HepG2 (cell line): Measurements from ENCODE around the gene FLVCR1. TPM values are rescaled to one million over a fixed set of nuclear protein-coding genes. Genes with fewer than 3 reads are reported as not detected.
"Not testable (repeated sequence)": the region's sequence is repeated elsewhere in the genome, so short reads cannot be mapped to it uniquely, and the experiment has no call there.

ENCODE experiments used
- ATAC-seq: fragments of 200-7000 bp; cut with Tn5 transposase; 3 replicates; pipeline ENCODE4 v1.9.1; 2020; ENCODE audit warnings: mild to moderate bottlenecking, moderate library complexity
- BruUV-seq: library from RNA; stranded (reverse); fragments of 400-500 nt; replicated peaks from 2 replicates; lab custom pipeline; 2021; lab: Mats Ljungman, UMichigan
- CTCF ChIA-PET: fragments of 300-600 bp; formaldehyde crosslinking; extraction: SDS; loops from one replicate; lab custom pipeline; 2021; ENCODE audit warnings: low total read pairs, inconsistent platforms, low intra/inter-chr PET ratio; lab: Yijun Ruan, JAX
- POLR2A ChIA-PET: fragments of 350-600 bp; sonication (Branson Sonifier 250); formaldehyde crosslinking; loops from one replicate; lab custom pipeline; 2020; ENCODE audit warnings: antibody characterized with exemption, inconsistent platforms; lab: Yijun Ruan, JAX
- DNase-seq: peaks from one replicate; pipeline ENCODE4 v3.0.0-alpha.2; 2015; ENCODE audit warnings: low spot score
- FAIRE-seq: peaks from 3 replicates; lab custom pipeline; 2011; peaks lifted over from hg19 to GRCh38; lab: Jason Lieb, UNC
- H2AFZ ChIP-seq: one replicate; pipeline ENCODE4 v1.6.1; 2011; ENCODE audit warnings: low read length, inconsistent platforms
- H3K27ac ChIP-seq: fragments of 300-600 bp; 3 replicates; pipeline ENCODE4 v1.8.0; 2011; ENCODE audit warnings: mixed run types, mild to moderate bottlenecking, mixed read lengths, low read length, inconsistent platforms; ENCODE audit not compliant: insufficient read depth; ENCODE audit errors: extremely low read length
- H3K27me3 ChIP-seq, 2 experiments: fragments of 200-600 bp in 1 of 2; 2 replicates in 1 of 2; 3 replicates in 1 of 2; pipeline versions ENCODE4 v1.6.0 to v1.8.0; 2011; ENCODE audit warnings: low read length in 2 of 2, mild to moderate bottlenecking in 2 of 2, moderate library complexity in 2 of 2, inconsistent platforms in 1 of 2; ENCODE audit not compliant: insufficient read depth in 2 of 2, control insufficient read depth in 1 of 2
- H3K36me3 ChIP-seq, 2 experiments: fragments of 200-600 bp in 1 of 2; replicated peaks in 1 of 2; 2 replicates in 1 of 2; 3 replicates in 1 of 2; pipeline versions ENCODE4 v1.5.1 to v1.8.0; 2011; ENCODE audit warnings: low read length in 2 of 2, inconsistent platforms in 1 of 2; ENCODE audit not compliant: insufficient read depth in 2 of 2, control insufficient read depth in 1 of 2
- H3K4me1 ChIP-seq: 2 replicates; pipeline ENCODE4 v1.5.1; 2012; ENCODE audit warnings: low read length, inconsistent platforms; ENCODE audit not compliant: insufficient read depth
- H3K4me2 ChIP-seq: 2 replicates; pipeline ENCODE4 v1.6.0; 2011; ENCODE audit warnings: low read depth, low read length, inconsistent platforms
- H3K4me3 ChIP-seq, 3 experiments: fragments of 200-600 bp in 1 of 3; sonication (generic), shearing (Covaris generic) in 1 of 3; replicated peaks in 1 of 3; 2 replicates each; pipeline ENCODE4 v1.5.1; 2011 to 2016; ENCODE audit warnings: low read length in 3 of 3, inconsistent platforms in 2 of 3, low read depth in 2 of 3, mild to moderate bottlenecking in 2 of 3, control low read depth in 1 of 3, mixed read lengths in 1 of 3; ENCODE audit not compliant: insufficient read depth in 1 of 3
- H3K79me2 ChIP-seq: one replicate; pipeline ENCODE4 v1.6.1; 2011; ENCODE audit warnings: low read length, inconsistent platforms; ENCODE audit not compliant: insufficient read depth
- H3K9ac ChIP-seq: 2 replicates; pipeline ENCODE4 v1.6.0; 2011; ENCODE audit warnings: mild to moderate bottlenecking, low read depth, low read length, inconsistent platforms; ENCODE audit not compliant: insufficient read depth
- H3K9me3 ChIP-seq: 2 replicates; pipeline ENCODE4 v1.5.1; 2012; ENCODE audit warnings: mild to moderate bottlenecking, low read length
- H4K20me1 ChIP-seq: 2 replicates; pipeline ENCODE4 v1.6.0; 2011; ENCODE audit warnings: inconsistent platforms, mild to moderate bottlenecking, low read length, moderate library complexity; ENCODE audit not compliant: insufficient read depth
- CCAR2 ChIP-seq: fragments of 200-400 bp; formaldehyde crosslinking; optimal IDR thresholded peaks from 2 replicates; pipeline ENCODE3; 2018; ENCODE audit warnings: low read depth, mild to moderate bottlenecking, low read length, moderate library complexity
- EP300 ChIP-seq, 3 experiments: sonication (generic) in 1 of 3; formaldehyde crosslinking in 1 of 3; IDR thresholded peaks; 2 replicates each; pipeline versions ENCODE4 v1.5.1 to v1.6.1; 2011 to 2020; ENCODE audit warnings: low read depth in 2 of 3, low read length in 2 of 3, borderline replicate concordance in 1 of 3, improper control_type of control experiment in 1 of 3, mild to moderate bottlenecking in 1 of 3, missing genetic modification reagents in 1 of 3, moderate library complexity in 1 of 3
- EZH2 ChIP-seq: conservative IDR thresholded peaks from 2 replicates; pipeline ENCODE4 v1.6.1; 2012; ENCODE audit warnings: mild to moderate bottlenecking, low read depth, low read length, moderate library complexity
- GFI1 ChIP-seq: sonication (generic); formaldehyde crosslinking; IDR thresholded peaks from 2 replicates; pipeline ENCODE4 v1.5.0; 2020; ENCODE audit warnings: missing genetic modification reagents, mild to moderate bottlenecking, borderline replicate concordance
- NRL ChIP-seq: sonication (generic); formaldehyde crosslinking; IDR thresholded peaks from 2 replicates; pipeline ENCODE4 v1.5.0; 2020; ENCODE audit warnings: missing genetic modification reagents, mild to moderate bottlenecking, moderate library complexity, borderline replicate concordance
- RFX1 ChIP-seq: fragments of 450-650 bp; IDR thresholded peaks from 2 replicates; pipeline ENCODE4 v1.6.1; 2017
- ZFP36 ChIP-seq: fragments of 150-350 bp; IDR thresholded peaks from 2 replicates; pipeline ENCODE4 v1.6.1; 2018; ENCODE audit warnings: borderline replicate concordance, low read length, low read depth; ENCODE audit not compliant: partially characterized antibody
- ZNF460 ChIP-seq: sonication (generic); formaldehyde crosslinking; IDR thresholded peaks from 2 replicates; pipeline ENCODE4 v1.5.1; 2020; ENCODE audit warnings: missing genetic modification reagents, mild to moderate bottlenecking, borderline replicate concordance
- WGBS: methylation state at CpG from one replicate; pipeline ENCODE4 v1.1.6; 2017; ENCODE audit warnings: low lambda C conversion rate; 5-methylcytosine and 5-hydroxymethylcytosine counted together
- in situ Hi-C: cut with HindIII; loops from 2 replicates; pipeline ENCODE4 v1.10.0; 2017; ENCODE audit warnings: low pct_unique_long_range_greater_than_20kb; ENCODE audit not compliant: extremely low pct_ligation_motif_present
- intact Hi-C: fragments of 100-400 bp; cut with micrococcal nuclease; formaldehyde crosslinking; loops from one replicate; pipeline ENCODE4 v1.10.0; 2022; ENCODE audit not compliant: unreplicated experiment
- polyA plus RNA-seq, 8 experiments: library from polyadenylated mRNA; depleted of rRNA in 3 of 8; stranded (reverse) in 7 of 8; unstranded in 1 of 8; fragments of >200 nt; fragmentation: Illumina TruSeq in 4 of 8; extraction: Trizol in 4 of 8; gene quantifications; 2 replicates each; pipeline versions ENCODE4 v1.2.1 to v1.2.3, GENCODE V29; 2011 to 2016; ENCODE audit warnings: low read depth in 4 of 8, missing spikeins in 1 of 8, mixed read lengths in 1 of 8; ENCODE audit not compliant: insufficient read depth in 1 of 8
- total RNA-seq, 5 experiments: library from RNA; depleted of rRNA; stranded (reverse); fragments of >200 nt; fragmentation: Illumina TruSeq; extraction: Trizol; gene quantifications; 2 replicates each; pipeline ENCODE4 v1.2.3, GENCODE V29; 2016; ENCODE audit warnings: low read depth in 1 of 5
- TF ChIP-seq, protein P1 (sequence below): sonication (generic); formaldehyde crosslinking; IDR thresholded peaks from 2 replicates; pipeline ENCODE4 v1.4.0; 2020; ENCODE audit warnings: mild to moderate bottlenecking, missing genetic modification reagents

Gene FLVCR1
- total and polyA plus RNA-seq, 2 of the 13 experiments (the other 11 are each of a cell fraction or from before 2014, with no cell fraction given) = 14.8 to 39.8 TPM

- Histone ChIP-seq H4K20me1 (no peaks in the 10 kb centered on the region), H3K27ac (no peak overlapping the region), H3K36me3 (no peaks in the 10 kb centered on the region), H3K9ac (no peak overlapping the region), H3K9me3 (no peaks in the 10 kb centered on the region), H3K27me3 (no peaks in the 10 kb centered on the region), H3K4me3 (no peak overlapping the region), H2AFZ (no peak overlapping the region), H3K4me1 (peaks cover 17% of the 10 kb centered on the region), H3K4me2 (no peak overlapping the region), H3K79me2 (no peaks in the 10 kb centered on the region)
- FAIRE-seq (no peak), ATAC-seq (no peak), DNase-seq (no peak)
- TF ChIP-seq EZH2 (no peak), CCAR2 (no peak), ZFP36 (no peak), EP300 (IDR thresholded peaks at IDR 0.05; ENCODE audit: low read depth in 2 of 2, low read length in 2 of 2) (no peak), EP300 (CRISPR knock-in tag; IDR thresholded peaks at IDR 0.05; ENCODE audit: borderline replicate concordance) (no peak), RFX1 (no peak), GFI1 (no peak), ZNF460 (CRISPR knock-in tag) (no peak), NRL (CRISPR knock-in tag) (no peak)
- TF ChIP-seq, protein P1, sequence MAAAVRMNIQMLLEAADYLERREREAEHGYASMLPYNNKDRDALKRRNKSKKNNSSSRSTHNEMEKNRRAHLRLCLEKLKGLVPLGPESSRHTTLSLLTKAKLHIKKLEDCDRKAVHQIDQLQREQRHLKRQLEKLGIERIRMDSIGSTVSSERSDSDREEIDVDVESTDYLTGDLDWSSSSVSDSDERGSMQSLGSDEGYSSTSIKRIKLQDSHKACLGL (CRISPR knock-in tag) = no peak
- ChIA-PET POLR2A (interaction anchor here (1.3 to 2.0 kb wide), 2 partner anchors 10 to 20 kb away, joined by 4 to 7 read pairs; partner anchors contain the start of gene FLVCR1), CTCF (no interaction called here)
- intact Hi-C loops = no loop called here
- in situ Hi-C loops = no loop called here
- no TSS peak for BruUV-seq
- WGBS = 92% methylated on average over 5 of the region's 5 CpGs
Measured at GRCh38 chr1:212838145-212838544, 19.9 kb upstream of the FLVCR1 start.

DNA sequence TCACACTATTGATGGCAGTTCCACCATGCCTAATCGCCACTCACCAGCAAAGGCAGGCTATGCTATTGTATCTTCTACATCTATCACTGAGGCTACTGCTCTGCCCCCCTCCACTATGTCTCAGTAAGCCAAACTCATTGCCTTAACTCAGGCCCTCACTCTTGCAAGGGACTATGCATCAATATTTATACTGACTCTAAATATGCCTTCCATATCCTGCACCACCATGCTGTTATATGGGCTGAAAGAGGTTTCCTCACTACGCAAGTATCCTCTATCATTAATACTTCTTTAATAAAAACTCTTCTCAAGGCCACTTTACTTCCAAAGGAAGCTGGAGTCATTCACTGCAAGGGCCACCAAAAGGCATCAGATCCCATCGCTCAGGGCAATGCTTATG lies 13.6 kb upstream of the FLVCR1 start:
- H3K4me2 ChIP-seq, H3K79me2 ChIP-seq, H3K27ac ChIP-seq, ATAC-seq, FAIRE-seq, BruUV-seq, CTCF ChIA-PET, H3K9ac ChIP-seq, in situ Hi-C loops, DNase-seq, intact Hi-C loops, H2AFZ ChIP-seq, H4K20me1 ChIP-seq, H3K27me3 ChIP-seq, H3K4me3 ChIP-seq, H3K36me3 ChIP-seq, H3K9me3 ChIP-seq: not testable (repeated sequence)
- POLR2A ChIA-PET = interaction anchor here (2.1 kb wide), 1 partner anchor 13 kb away, joined by 8 read pairs; the partner anchor contains the start of gene FLVCR1
- H3K4me1 ChIP-seq = peaks cover 18% of the 10 kb centered on the region
- 74% methylated on average over 3 of the region's 3 CpGs for WGBS
